ENCODE measurements around the gene SLC2A4.

The SLC2A4 gene

DNA sequence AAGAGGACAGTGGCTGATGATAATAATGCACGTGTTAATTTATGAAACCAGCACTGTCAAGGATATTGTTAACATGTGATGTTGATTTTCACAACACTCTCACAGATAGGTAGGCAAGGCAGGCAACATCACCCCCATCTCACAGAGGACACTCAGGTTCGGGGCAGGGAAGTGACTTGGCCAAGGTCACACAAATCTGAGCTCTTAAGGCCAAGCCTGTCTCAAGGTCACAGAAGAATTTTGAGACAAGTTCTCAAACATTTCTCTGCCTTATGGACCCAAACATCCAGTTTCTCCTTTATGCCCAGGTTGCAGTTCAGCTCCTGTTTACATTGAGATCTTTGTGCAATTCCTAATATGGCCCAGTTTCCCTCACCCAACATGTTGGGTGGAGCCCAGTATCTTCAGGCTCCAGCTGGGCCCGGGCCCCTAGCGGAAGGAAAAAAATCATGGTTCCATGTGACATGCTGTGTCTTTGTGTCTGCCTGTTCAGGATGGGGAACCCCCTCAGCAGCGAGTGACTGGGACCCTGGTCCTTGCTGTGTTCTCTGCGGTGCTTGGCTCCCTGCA, 1.3 kb downstream of the SLC2A4 start:
- Histone ChIP-seq H3K4me3 (ENCODE audit: low read length) (peak overlapping the region; percentile 82), H3K9me3 (ENCODE audit: insufficient read depth, low read depth, low read length) (no peaks in the 10 kb centered on the region), H3K9ac (ENCODE audit: low read depth, low read length) (no peak overlapping the region; the same call in 1 of the 2 replicates), H3K4me1 (ENCODE audit: insufficient read depth, low read length) (peaks cover 7% of the 10 kb centered on the region; the same call in 1 of the 2 replicates), H3K27me3 (ENCODE audit: insufficient read depth, low read length) (peaks cover 36% of the 10 kb centered on the region), H3K27ac (ENCODE audit: low read length) (no peak overlapping the region), H3K36me3 (ENCODE audit: insufficient read depth, low read depth, low read length) (peaks cover 8% of the 10 kb centered on the region; the same call in 1 of the 2 replicates)

DNA sequence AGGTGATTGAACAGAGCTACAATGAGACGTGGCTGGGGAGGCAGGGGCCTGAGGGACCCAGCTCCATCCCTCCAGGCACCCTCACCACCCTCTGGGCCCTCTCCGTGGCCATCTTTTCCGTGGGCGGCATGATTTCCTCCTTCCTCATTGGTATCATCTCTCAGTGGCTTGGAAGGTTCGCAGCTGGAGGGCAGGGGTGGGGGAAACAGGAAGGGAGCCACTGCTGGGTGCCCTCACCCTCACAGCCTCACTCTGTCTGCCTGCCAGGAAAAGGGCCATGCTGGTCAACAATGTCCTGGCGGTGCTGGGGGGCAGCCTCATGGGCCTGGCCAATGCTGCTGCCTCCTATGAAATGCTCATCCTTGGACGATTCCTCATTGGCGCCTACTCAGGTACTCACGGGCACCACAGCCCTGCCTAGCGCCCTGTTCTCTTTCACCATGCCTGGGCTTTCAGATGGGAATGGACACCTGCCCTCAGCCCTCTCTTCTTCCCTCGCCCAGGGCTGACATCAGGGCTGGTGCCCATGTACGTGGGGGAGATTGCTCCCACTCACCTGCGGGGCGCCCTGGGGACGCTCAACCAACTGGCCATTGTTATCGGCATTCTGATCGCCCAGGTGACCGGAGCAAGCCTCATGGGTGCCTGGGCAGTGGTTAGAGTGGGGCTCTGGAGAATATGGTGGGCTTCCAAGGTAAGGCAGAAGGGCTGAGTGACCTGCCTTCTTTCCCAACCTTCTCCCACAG, 2.1 kb downstream of the SLC2A4 start:
- Histone ChIP-seq H3K27me3 (ENCODE audit: insufficient read depth, low read length) (peaks cover 36% of the 10 kb centered on the region), H3K4me3 (ENCODE audit: low read length) (no peak overlapping the region), H3K9ac (ENCODE audit: low read depth, low read length) (no peak overlapping the region), H3K4me1 (ENCODE audit: insufficient read depth, low read length) (peaks cover 7% of the 10 kb centered on the region; the same call in 1 of the 2 replicates), H3K27ac (ENCODE audit: low read length) (no peak overlapping the region), H3K9me3 (ENCODE audit: insufficient read depth, low read depth, low read length) (no peaks in the 10 kb centered on the region), H3K36me3 (ENCODE audit: insufficient read depth, low read depth, low read length) (peaks cover 14% of the 10 kb centered on the region; the same call in 1 of the 2 replicates)

DNA sequence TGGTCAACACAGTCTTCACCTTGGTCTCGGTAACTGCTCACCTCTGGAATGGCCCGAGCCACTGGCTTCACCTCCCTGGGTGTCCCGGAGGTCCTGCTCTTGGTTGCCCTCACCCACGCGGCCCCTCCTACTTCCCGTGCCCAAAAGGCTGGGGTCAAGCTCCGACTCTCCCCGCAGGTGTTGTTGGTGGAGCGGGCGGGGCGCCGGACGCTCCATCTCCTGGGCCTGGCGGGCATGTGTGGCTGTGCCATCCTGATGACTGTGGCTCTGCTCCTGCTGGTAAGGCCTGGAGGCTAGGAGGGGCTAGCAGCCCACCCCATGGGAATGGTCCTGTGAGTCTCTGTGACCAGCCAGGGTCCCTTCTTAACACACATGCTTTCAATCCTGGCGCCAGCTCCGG, 3.4 kb downstream of the SLC2A4 start:
- no peak overlapping the region for H3K27ac ChIP-seq (ENCODE audit: low read length)
- peaks cover 24% of the 10 kb centered on the region for H3K27me3 ChIP-seq (ENCODE audit: insufficient read depth, low read length)
- peaks cover 14% of the 10 kb centered on the region; the same call in 1 of the 2 replicates for H3K36me3 ChIP-seq (ENCODE audit: insufficient read depth, low read depth, low read length)
- no peaks in the 10 kb centered on the region for H3K9me3 ChIP-seq (ENCODE audit: insufficient read depth, low read depth, low read length)
- peaks cover 5% of the 10 kb centered on the region; the same call in 1 of the 2 replicates for H3K4me1 ChIP-seq (ENCODE audit: insufficient read depth, low read length)
- H3K9ac ChIP-seq (ENCODE audit: low read depth, low read length): no peak overlapping the region
- H3K4me3 ChIP-seq (ENCODE audit: low read length): no peak overlapping the region

- Histone ChIP-seq H3K36me3 (ENCODE audit: insufficient read depth, low read depth, low read length) (peaks cover 14% of the 10 kb centered on the region; the same call in 1 of the 2 replicates), H3K9ac (ENCODE audit: low read depth, low read length) (no peak overlapping the region), H3K4me1 (ENCODE audit: insufficient read depth, low read length) (no peaks in the 10 kb centered on the region), H3K9me3 (ENCODE audit: insufficient read depth, low read depth, low read length) (no peaks in the 10 kb centered on the region), H3K27me3 (ENCODE audit: insufficient read depth, low read length) (peaks cover 19% of the 10 kb centered on the region), H3K4me3 (ENCODE audit: low read length) (no peak overlapping the region), H3K27ac (ENCODE audit: low read length) (no peak overlapping the region)
Observed at GRCh38 chr17:7285679-7286078, 4.2 kb downstream of the SLC2A4 start.

- no peak overlapping the region for H3K27ac ChIP-seq (ENCODE audit: low read length)
- H3K9ac ChIP-seq (ENCODE audit: low read depth, low read length): no peak overlapping the region
- peaks cover 13% of the 10 kb centered on the region; the same call in 1 of the 2 replicates for H3K36me3 ChIP-seq (ENCODE audit: insufficient read depth, low read depth, low read length)
- no peaks in the 10 kb centered on the region for H3K9me3 ChIP-seq (ENCODE audit: insufficient read depth, low read depth, low read length)
- H3K4me1 ChIP-seq (ENCODE audit: insufficient read depth, low read length): no peaks in the 10 kb centered on the region
- H3K27me3 ChIP-seq (ENCODE audit: insufficient read depth, low read length): peaks cover 12% of the 10 kb centered on the region
- no peak overlapping the region for H3K4me3 ChIP-seq (ENCODE audit: low read length)
Observed at GRCh38 chr17:7289256-7290032, 7.9 kb downstream of the SLC2A4 start.

GRCh38 chr17:7290166-7290565, 8.6 kb downstream of the SLC2A4 start:
- Histone ChIP-seq H3K9me3 (ENCODE audit: insufficient read depth, low read depth, low read length) (no peaks in the 10 kb centered on the region), H3K36me3 (ENCODE audit: insufficient read depth, low read depth, low read length) (peaks cover 12% of the 10 kb centered on the region; the same call in 1 of the 2 replicates), H3K27me3 (ENCODE audit: insufficient read depth, low read length) (peaks cover 16% of the 10 kb centered on the region), H3K4me1 (ENCODE audit: insufficient read depth, low read length) (no peaks in the 10 kb centered on the region), H3K27ac (ENCODE audit: low read length) (no peak overlapping the region), H3K9ac (ENCODE audit: low read depth, low read length) (no peak overlapping the region), H3K4me3 (ENCODE audit: low read length) (no peak overlapping the region)

DNA sequence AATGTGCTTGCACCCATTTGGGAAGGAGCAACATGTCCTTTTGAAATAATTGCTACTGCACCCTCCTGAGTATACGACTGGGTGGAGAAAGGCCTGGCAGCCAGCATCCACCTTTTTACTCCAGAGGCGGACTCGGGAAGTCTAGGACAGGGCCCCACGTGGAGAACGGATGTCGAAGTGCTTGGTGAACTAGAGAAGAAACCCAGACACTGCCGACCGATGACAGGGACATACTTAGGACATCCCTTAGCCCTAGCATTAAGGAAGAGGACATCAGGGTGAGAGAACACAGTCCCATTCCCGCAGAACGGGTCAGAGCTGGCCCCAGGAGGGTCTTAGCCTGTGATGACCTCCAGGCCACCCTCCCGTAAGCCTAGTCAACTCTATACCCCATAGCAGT, 9.2 kb downstream of the SLC2A4 start:
- H3K4me3 ChIP-seq (ENCODE audit: low read length): no peak overlapping the region
- peaks cover 21% of the 10 kb centered on the region for H3K27me3 ChIP-seq (ENCODE audit: insufficient read depth, low read length)
- peaks cover 12% of the 10 kb centered on the region; the same call in 1 of the 2 replicates for H3K36me3 ChIP-seq (ENCODE audit: insufficient read depth, low read depth, low read length)
- no peaks in the 10 kb centered on the region for H3K9me3 ChIP-seq (ENCODE audit: insufficient read depth, low read depth, low read length)
- no peak overlapping the region for H3K9ac ChIP-seq (ENCODE audit: low read depth, low read length)
- no peak overlapping the region for H3K27ac ChIP-seq (ENCODE audit: low read length)
- H3K4me1 ChIP-seq (ENCODE audit: insufficient read depth, low read length): no peaks in the 10 kb centered on the region

- no peak overlapping the region for H3K9ac ChIP-seq (ENCODE audit: low read depth, low read length)
- H3K27ac ChIP-seq (ENCODE audit: low read length): no peak overlapping the region
- no peaks in the 10 kb centered on the region; the same call in 1 of the 2 replicates for H3K4me1 ChIP-seq (ENCODE audit: insufficient read depth, low read length)
- peaks cover 12% of the 10 kb centered on the region; the same call in 1 of the 2 replicates for H3K36me3 ChIP-seq (ENCODE audit: insufficient read depth, low read depth, low read length)
- H3K4me3 ChIP-seq (ENCODE audit: low read length): no peak overlapping the region
- H3K9me3 ChIP-seq (ENCODE audit: insufficient read depth, low read depth, low read length): no peaks in the 10 kb centered on the region
- peaks cover 35% of the 10 kb centered on the region for H3K27me3 ChIP-seq (ENCODE audit: insufficient read depth, low read length)
Observed at GRCh38 chr17:7292194-7292593, 10.7 kb downstream of the SLC2A4 start.

DNA sequence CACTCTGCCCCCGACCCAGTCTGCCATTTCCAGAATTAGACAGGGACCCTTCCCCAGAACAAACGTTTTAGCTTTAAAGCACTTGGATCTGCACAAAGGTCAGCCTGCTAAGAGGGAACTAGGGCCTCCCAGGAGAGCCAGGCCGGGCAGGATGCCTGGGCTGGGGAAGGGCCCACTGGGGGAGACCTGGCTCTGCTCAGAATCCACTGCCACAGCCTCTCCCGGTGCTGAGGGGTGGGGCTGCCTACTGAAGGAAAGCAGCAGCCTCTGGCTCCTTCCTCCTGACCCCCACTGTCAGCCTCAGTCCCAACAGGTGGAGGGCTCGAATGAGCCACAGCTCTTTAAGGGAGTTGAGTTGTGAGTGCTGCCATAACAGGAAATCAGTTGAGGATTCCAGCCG, 11.2 kb downstream of the SLC2A4 start:
- no peaks in the 10 kb centered on the region; the same call in 1 of the 2 replicates for H3K4me1 ChIP-seq (ENCODE audit: insufficient read depth, low read length)
- H3K9ac ChIP-seq (ENCODE audit: low read depth, low read length): no peak overlapping the region
- H3K36me3 ChIP-seq (ENCODE audit: insufficient read depth, low read depth, low read length): peaks cover 7% of the 10 kb centered on the region; the same call in 1 of the 2 replicates
- no peaks in the 10 kb centered on the region for H3K9me3 ChIP-seq (ENCODE audit: insufficient read depth, low read depth, low read length)
- no peak overlapping the region for H3K4me3 ChIP-seq (ENCODE audit: low read length)
- H3K27ac ChIP-seq (ENCODE audit: low read length): no peak overlapping the region
- H3K27me3 ChIP-seq (ENCODE audit: insufficient read depth, low read length): peaks cover 35% of the 10 kb centered on the region

- no peaks in the 10 kb centered on the region for H3K9me3 ChIP-seq (ENCODE audit: insufficient read depth, low read depth, low read length)
- H3K9ac ChIP-seq (ENCODE audit: low read depth, low read length): no peak overlapping the region
- H3K36me3 ChIP-seq (ENCODE audit: insufficient read depth, low read depth, low read length): peaks cover 4% of the 10 kb centered on the region; the same call in 1 of the 2 replicates
- peak overlapping the region; percentile 54; the same call in 1 of the 2 replicates for H3K4me3 ChIP-seq (ENCODE audit: low read length)
- peaks cover 35% of the 10 kb centered on the region for H3K27me3 ChIP-seq (ENCODE audit: insufficient read depth, low read length)
- H3K27ac ChIP-seq (ENCODE audit: low read length): no peak overlapping the region
- H3K4me1 ChIP-seq (ENCODE audit: insufficient read depth, low read length): no peaks in the 10 kb centered on the region; the same call in 1 of the 2 replicates
Observed at GRCh38 chr17:7293159-7293558, 11.6 kb downstream of the SLC2A4 start.

DNA sequence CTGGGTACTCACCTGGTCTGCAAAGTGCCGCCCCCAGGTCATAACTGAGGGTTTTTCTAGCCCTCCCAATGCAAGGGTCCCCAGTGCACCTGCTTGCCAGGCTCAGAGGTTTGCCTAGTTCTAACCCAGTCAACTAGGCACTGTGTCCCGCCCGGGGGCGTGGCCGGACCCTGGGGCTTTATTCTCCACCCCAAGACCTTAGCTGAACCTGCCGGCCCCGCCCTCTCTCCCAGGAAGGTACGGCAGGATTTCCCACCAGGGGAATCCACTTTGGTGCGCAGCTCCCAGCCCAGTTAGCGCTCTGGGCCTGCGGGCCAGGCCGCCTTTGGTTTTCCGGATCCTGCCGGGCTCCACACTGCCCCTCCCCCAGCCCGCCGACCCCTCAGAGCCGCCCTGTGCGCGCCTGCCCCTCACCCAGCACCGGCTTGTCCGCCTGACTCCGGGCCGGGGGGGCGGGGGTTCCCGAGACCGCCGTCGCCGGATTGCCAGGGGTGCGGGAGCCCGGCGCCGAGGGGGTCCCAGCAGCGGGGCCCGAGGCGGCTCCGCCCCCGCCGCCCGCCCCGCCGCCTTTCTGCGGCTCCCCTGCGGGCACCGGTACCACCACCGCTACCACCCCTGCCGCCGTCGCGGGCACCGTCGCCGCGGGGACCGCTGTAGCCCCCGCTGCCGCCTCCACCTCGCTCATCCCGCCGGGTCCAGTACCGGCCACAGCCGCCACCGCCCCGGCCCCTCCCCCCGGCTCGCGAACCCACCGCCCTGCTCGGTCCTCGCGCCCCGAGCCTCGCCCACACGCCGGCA, 12.5 kb downstream of the SLC2A4 start:
- H3K4me3 ChIP-seq (ENCODE audit: low read length): peak overlapping the region; percentile 54; the same call in 1 of the 2 replicates
- peaks cover 35% of the 10 kb centered on the region for H3K27me3 ChIP-seq (ENCODE audit: insufficient read depth, low read length)
- no peaks in the 10 kb centered on the region for H3K9me3 ChIP-seq (ENCODE audit: insufficient read depth, low read depth, low read length)
- no peaks in the 10 kb centered on the region for H3K36me3 ChIP-seq (ENCODE audit: insufficient read depth, low read depth, low read length)
- no peak overlapping the region for H3K9ac ChIP-seq (ENCODE audit: low read depth, low read length)
- H3K4me1 ChIP-seq (ENCODE audit: insufficient read depth, low read length): no peaks in the 10 kb centered on the region; the same call in 1 of the 2 replicates
- H3K27ac ChIP-seq (ENCODE audit: low read length): no peak overlapping the region
